CD4-positive, alpha-beta T cell (primary cell): ENCODE results near the gene ALPK1. TPM values are rescaled to one million over a fixed set of nuclear protein-coding genes. Genes with fewer than 3 reads are reported as not detected.
"Not testable (repeated sequence)": the region's sequence is repeated elsewhere in the genome, so short reads cannot be mapped to it uniquely, and the experiment has no call there.

Source experiments
- ATAC-seq: fragments of 200-7000 bp; cut with Tn5 transposase; one replicate; pipeline ENCODE4 v1.10.0; 2022; ENCODE audit warnings: mild to moderate bottlenecking; ENCODE audit not compliant: poor library complexity
- CTCF ChIA-PET: fragments of 350-600 bp; sonication (Branson Sonifier 250); formaldehyde crosslinking; loops from one replicate; lab custom pipeline; 2021; ENCODE audit warnings: antibody characterized with exemption, inconsistent platforms; lab: Charles Lee
- POLR2A ChIA-PET: fragments of 350-600 bp; sonication (Branson Sonifier 250); formaldehyde crosslinking; loops from one replicate; lab custom pipeline; 2021; ENCODE audit warnings: antibody characterized with exemption, inconsistent platforms; lab: Charles Lee
- DNase-seq, 14 experiments: peaks; one replicate each; pipeline ENCODE4 v3.0.0-alpha.2; 2013 to 2020; ENCODE audit warnings: mixed read lengths in 2 of 14
- H3K27ac ChIP-seq, 2 donors: one replicate each; pipeline versions ENCODE4 v1.5.1 to v1.7.0; 2013; ENCODE audit warnings: low read length in 2 of 2, low read depth in 1 of 2, mild to moderate bottlenecking in 1 of 2
- H3K27me3 ChIP-seq, 2 experiments: 1 replicate in 1 of 2; 2 replicates in 1 of 2; pipeline versions ENCODE4 v1.6.1 to v1.7.0; 2013; ENCODE audit warnings: low read length in 2 of 2, control low read depth in 1 of 2, mild to moderate bottlenecking in 1 of 2, moderate library complexity in 1 of 2; ENCODE audit not compliant: insufficient read depth in 2 of 2, control insufficient read depth in 1 of 2
- H3K36me3 ChIP-seq: one replicate; pipeline ENCODE4 v1.6.1; 2013; ENCODE audit warnings: low read length, control low read depth; ENCODE audit not compliant: insufficient read depth
- H3K4me1 ChIP-seq: one replicate; pipeline ENCODE4 v1.6.1; 2013; ENCODE audit warnings: low read length, control low read depth; ENCODE audit not compliant: insufficient read depth
- H3K4me3 ChIP-seq: one replicate; pipeline ENCODE4 v1.5.1; 2013; ENCODE audit warnings: mild to moderate bottlenecking, low read length, moderate library complexity
- H3K9me3 ChIP-seq, 2 experiments: 1 replicate in 1 of 2; 2 replicates in 1 of 2; pipeline versions ENCODE4 v1.6.1 to v1.7.0; 2013; ENCODE audit warnings: low read length in 2 of 2, mild to moderate bottlenecking in 2 of 2, control low read depth in 1 of 2, moderate library complexity in 1 of 2; ENCODE audit not compliant: control insufficient read depth in 1 of 2, insufficient read depth in 1 of 2
- H3K27ac Mint-ChIP-seq: one replicate; pipeline ENCODE4 v1.8.0; 2020; ENCODE audit warnings: mixed read lengths
- H3K27me3 Mint-ChIP-seq: one replicate; pipeline ENCODE4 v1.8.0; 2021; ENCODE audit warnings: mixed read lengths
- H3K36me3 Mint-ChIP-seq: one replicate; pipeline ENCODE4 v1.8.0; 2021; ENCODE audit warnings: low read depth, mixed read lengths
- H3K4me1 Mint-ChIP-seq: one replicate; pipeline ENCODE4 v1.8.0; 2021; ENCODE audit warnings: low read depth, mixed read lengths
- H3K4me3 Mint-ChIP-seq: one replicate; pipeline ENCODE4 v1.8.0; 2020; ENCODE audit warnings: mild to moderate bottlenecking, mixed read lengths
- H3K9me3 Mint-ChIP-seq: one replicate; pipeline ENCODE4 v1.8.0; 2020; ENCODE audit warnings: mixed read lengths
- intact Hi-C, 2 experiments: fragments of 100-400 bp; cut with DNase I in 1 of 2; cut with micrococcal nuclease in 1 of 2; formaldehyde crosslinking; loops; one replicate each; pipeline versions ENCODE4 v1.15.1 to v1.9.0; 2023 to 2025; cut with DNase I, micrococcal nuclease
- total RNA-seq, 174 experiments: library from RNA in 2 of 174; stranded (reverse) in 2 of 174; gene quantifications; one replicate each; pipeline ENCODE4 v1.2.3 and lab custom pipeline; 2021 to 2026
- TF ChIP-seq, protein P1 (sequence below): fragments of 200-600 bp; IDR thresholded peaks from one replicate; pipeline ENCODE4 v1.8.0; 2022; ENCODE audit warnings: antibody characterized with exemption, mild to moderate bottlenecking

ALPK1 gene
- total RNA-seq, 2 experiments from 2014 or later, result 8.2 to 9.5 TPM

DNA sequence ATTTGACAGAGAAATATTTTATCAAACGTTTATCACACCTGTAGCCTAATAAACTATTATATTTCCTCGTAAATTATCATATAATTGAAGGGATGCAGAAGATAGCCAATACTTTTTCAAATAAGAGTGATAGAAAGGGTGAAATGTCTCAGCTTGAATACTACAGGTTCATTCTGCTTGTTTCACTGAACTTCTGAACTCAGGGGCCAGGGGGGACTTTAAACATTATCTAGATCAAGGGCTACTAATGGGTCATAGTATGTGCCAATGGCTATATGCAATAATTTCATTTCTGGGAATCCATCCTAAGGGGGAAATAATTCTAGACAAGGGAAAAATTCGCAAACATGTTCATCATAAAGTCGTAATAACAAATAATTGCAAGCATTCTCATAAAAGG is 2.6 kb downstream of the ALPK1 start:
- no peaks in the 10 kb centered on the region for H3K9me3 Mint-ChIP-seq
- intact Hi-C loops, result no loop called here
- DNase-seq (no peak), ATAC-seq (no peak)
- TF ChIP-seq, protein P1, sequence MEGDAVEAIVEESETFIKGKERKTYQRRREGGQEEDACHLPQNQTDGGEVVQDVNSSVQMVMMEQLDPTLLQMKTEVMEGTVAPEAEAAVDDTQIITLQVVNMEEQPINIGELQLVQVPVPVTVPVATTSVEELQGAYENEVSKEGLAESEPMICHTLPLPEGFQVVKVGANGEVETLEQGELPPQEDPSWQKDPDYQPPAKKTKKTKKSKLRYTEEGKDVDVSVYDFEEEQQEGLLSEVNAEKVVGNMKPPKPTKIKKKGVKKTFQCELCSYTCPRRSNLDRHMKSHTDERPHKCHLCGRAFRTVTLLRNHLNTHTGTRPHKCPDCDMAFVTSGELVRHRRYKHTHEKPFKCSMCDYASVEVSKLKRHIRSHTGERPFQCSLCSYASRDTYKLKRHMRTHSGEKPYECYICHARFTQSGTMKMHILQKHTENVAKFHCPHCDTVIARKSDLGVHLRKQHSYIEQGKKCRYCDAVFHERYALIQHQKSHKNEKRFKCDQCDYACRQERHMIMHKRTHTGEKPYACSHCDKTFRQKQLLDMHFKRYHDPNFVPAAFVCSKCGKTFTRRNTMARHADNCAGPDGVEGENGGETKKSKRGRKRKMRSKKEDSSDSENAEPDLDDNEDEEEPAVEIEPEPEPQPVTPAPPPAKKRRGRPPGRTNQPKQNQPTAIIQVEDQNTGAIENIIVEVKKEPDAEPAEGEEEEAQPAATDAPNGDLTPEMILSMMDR, result no peak
- no peaks in the 10 kb centered on the region for H3K36me3 Mint-ChIP-seq
- no peak overlapping the region for H3K4me3 ChIP-seq
- H3K4me3 Mint-ChIP-seq, result no peak overlapping the region
- H3K27ac ChIP-seq, result no peak overlapping the region
- H3K36me3 ChIP-seq, result no peaks in the 10 kb centered on the region
- H3K27me3 Mint-ChIP-seq, result no peaks in the 10 kb centered on the region
- H3K4me1 ChIP-seq, result peaks cover 26% of the 10 kb centered on the region
- peaks cover 30% of the 10 kb centered on the region for H3K4me1 Mint-ChIP-seq
- peak overlapping the region; percentile 2 for H3K27ac Mint-ChIP-seq
- no peaks in the 10 kb centered on the region for H3K27me3 ChIP-seq
- H3K9me3 ChIP-seq, result no peaks in the 10 kb centered on the region
- POLR2A ChIA-PET, result interaction anchor here (2.3 to 8.1 kb wide), 2 partner anchors 10 to 13 kb away, joined by 6 to 137 read pairs; partner anchors contain the start of gene TIFA
- CTCF ChIA-PET, result interaction anchor here (1.1 to 1.2 kb wide), 2 partner anchors 12 to 13 kb away, joined by 3 to 4 read pairs; no protein-coding TSS in a partner anchor

DNA sequence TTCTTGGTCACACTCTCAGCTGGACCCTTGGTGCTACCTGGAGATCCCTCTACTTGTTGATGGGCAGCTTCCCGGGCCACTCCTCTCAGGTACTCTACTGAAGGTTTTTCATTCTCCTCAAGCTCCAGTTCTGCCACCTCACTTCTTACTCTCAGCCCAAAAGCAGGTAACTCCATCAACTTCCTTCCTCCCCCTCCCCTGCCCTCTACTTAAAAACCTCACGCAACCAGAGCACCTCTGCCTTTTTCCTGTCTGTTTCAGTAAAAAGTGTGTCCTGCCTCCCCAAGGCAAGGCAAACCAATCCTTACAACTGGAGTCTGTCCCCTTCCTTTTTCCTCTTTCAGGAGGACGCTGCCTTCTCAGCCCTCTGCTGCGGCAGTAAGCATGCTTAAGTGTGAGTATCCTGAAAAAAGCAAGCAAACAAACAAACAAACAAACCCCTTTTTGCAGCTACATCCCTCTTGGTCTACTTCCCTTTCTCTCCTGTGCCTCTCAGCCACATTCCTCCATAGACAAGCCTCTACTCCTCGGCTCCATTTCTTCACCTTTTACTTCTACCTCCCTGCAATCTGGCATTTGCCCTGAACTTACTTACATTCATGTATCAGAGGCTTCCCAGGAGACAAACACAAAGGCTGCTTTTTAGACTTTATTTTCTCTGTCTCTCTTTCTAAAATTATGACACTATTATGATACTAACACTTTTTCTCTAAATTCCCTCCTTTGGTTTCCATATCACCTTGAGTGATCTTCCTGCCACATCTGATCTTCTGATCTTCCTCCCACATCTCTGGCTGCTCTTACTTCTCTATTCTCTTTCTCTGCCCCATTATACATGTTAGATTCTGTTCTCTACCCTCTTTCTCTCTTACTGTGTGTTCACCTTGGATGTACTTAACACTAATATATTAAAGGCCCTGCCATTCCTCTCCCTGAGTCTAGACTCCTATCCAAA is 5.4 kb downstream of the ALPK1 start:
- no peak overlapping the region for H3K4me3 Mint-ChIP-seq
- ChIA-PET CTCF (interaction anchor here (1.0 kb wide), 1 partner anchor 20 kb away, joined by 3 read pairs; no protein-coding TSS in a partner anchor), POLR2A (interaction anchor here (1.0 to 8.1 kb wide), 3 partner anchors 11 to 68 kb away, joined by 3 to 137 read pairs (median 3); partner anchors contain the start of gene TIFA)
- no peaks in the 10 kb centered on the region for H3K27me3 Mint-ChIP-seq
- Histone ChIP-seq H3K36me3 (no peaks in the 10 kb centered on the region), H3K4me3 (peak overlapping the region; percentile 13), H3K4me1 (peaks cover 26% of the 10 kb centered on the region), H3K27ac (peak overlapping the region; percentile 48 to 69), H3K9me3 (no peaks in the 10 kb centered on the region), H3K27me3 (no peaks in the 10 kb centered on the region)
- no peaks in the 10 kb centered on the region for H3K9me3 Mint-ChIP-seq
- TF ChIP-seq, protein P1, result no peak
- peaks cover 30% of the 10 kb centered on the region for H3K4me1 Mint-ChIP-seq
- intact Hi-C loops, result no loop called here
- no peak overlapping the region for H3K27ac Mint-ChIP-seq
- H3K36me3 Mint-ChIP-seq, result no peaks in the 10 kb centered on the region
- peak; percentile 89 for ATAC-seq
- DNase-seq, result peak in 6 of 14 experiments; percentile 12 to 64 (median 56)

GRCh38 chr4:112305477-112305876 is 8.3 kb downstream of the ALPK1 start:
- H3K27me3 ChIP-seq, ATAC-seq, H3K4me3 ChIP-seq, H3K27ac Mint-ChIP-seq, H3K4me3 Mint-ChIP-seq, H3K27ac ChIP-seq, intact Hi-C loops, H3K36me3 ChIP-seq, H3K9me3 ChIP-seq, CTCF ChIA-PET, H3K9me3 Mint-ChIP-seq, H3K36me3 Mint-ChIP-seq, DNase-seq, POLR2A ChIA-PET, H3K27me3 Mint-ChIP-seq: not testable (repeated sequence)
- H3K4me1 ChIP-seq, result peaks cover 31% of the 10 kb centered on the region
- peaks cover 29% of the 10 kb centered on the region for H3K4me1 Mint-ChIP-seq

- H3K27me3 Mint-ChIP-seq, H3K9me3 ChIP-seq, H3K9me3 Mint-ChIP-seq, H3K36me3 Mint-ChIP-seq, H3K4me1 ChIP-seq, H3K36me3 ChIP-seq, H3K27ac ChIP-seq, H3K27me3 ChIP-seq, intact Hi-C loops: not testable (repeated sequence)
- CTCF ChIA-PET, result interaction anchor here (0.8 to 1.1 kb wide), 2 partner anchors 11 to 59 kb away, joined by 3 to 4 read pairs; no protein-coding TSS in a partner anchor
- H3K27ac Mint-ChIP-seq, result peak overlapping the region; percentile 94
- ATAC-seq (peak; percentile 48), DNase-seq (peak in 10 of 14 experiments; percentile 32 to 83 (median 56))
- H3K4me1 Mint-ChIP-seq, result peaks cover 34% of the 10 kb centered on the region
- H3K4me3 Mint-ChIP-seq, result peak overlapping the region; percentile 81
- H3K4me3 ChIP-seq, result peak overlapping the region; percentile 19
- POLR2A ChIA-PET, result interaction anchor here (0.7 to 2.6 kb wide), 6 partner anchors 10 to 95 kb away, joined by 3 to 40 read pairs (median 4); partner anchors contain the start of genes ALPK1 and TIFA
Measured at GRCh38 chr4:112309263-112309791, 12.2 kb downstream of the ALPK1 start.
